IMR-90 (cell line): ENCODE results near the gene HMGCS2. TPM values are rescaled to one million over a fixed set of nuclear protein-coding genes. Genes with fewer than 3 reads are reported as not detected.

Source experiments
- ATAC-seq: fragments of 200-7000 bp; cut with Tn5 transposase; 2 replicates; pipeline ENCODE4 v1.9.1; 2020; ENCODE audit warnings: low read depth, mild to moderate bottlenecking, moderate library complexity
- BruUV-seq: library from RNA; stranded (reverse); fragments of 400-500 nt; replicated peaks from 2 replicates; lab custom pipeline; 2021; lab: Mats Ljungman, UMichigan
- CTCF ChIA-PET: fragments of 300-600 bp; formaldehyde crosslinking; extraction: SDS; loops from one replicate; lab custom pipeline; 2021; ENCODE audit warnings: antibody characterized with exemption; lab: Yijun Ruan, JAX
- POLR2A ChIA-PET: fragments of 300-600 bp; sonication (Branson Sonifier 250); formaldehyde crosslinking; loops from one replicate; lab custom pipeline; 2022; ENCODE audit warnings: antibody characterized with exemption; ENCODE audit not compliant: unreplicated experiment; lab: Charles Lee
- DNase-seq: peaks from one replicate; pipeline ENCODE4 v3.0.0; 2013
- H2AFZ ChIP-seq: replicated peaks from 2 replicates; pipeline ENCODE3; 2013; ENCODE audit warnings: low read length, mild to moderate bottlenecking; ENCODE audit not compliant: poor library complexity
- H2AK5ac ChIP-seq: 2 replicates; pipeline ENCODE4 v1.6.1; 2013; ENCODE audit warnings: low read depth, low read length, inconsistent platforms
- H2AK9ac ChIP-seq: replicated peaks from 2 replicates; pipeline ENCODE3; 2013; ENCODE audit warnings: mild to moderate bottlenecking, low read depth, low read length, moderate library complexity; ENCODE audit not compliant: poor library complexity
- H2BK120ac ChIP-seq: 2 replicates; pipeline ENCODE4 v1.6.1; 2013; ENCODE audit warnings: low read depth, low read length, inconsistent platforms
- H2BK15ac ChIP-seq: 3 replicates; pipeline ENCODE4 v1.6.1; 2013; ENCODE audit warnings: low read depth, low read length, inconsistent platforms
- H2BK20ac ChIP-seq: 2 replicates; pipeline ENCODE4 v1.6.1; 2013; ENCODE audit warnings: low read depth, mild to moderate bottlenecking, inconsistent platforms, low read length, moderate library complexity
- H2BK5ac ChIP-seq: 2 replicates; pipeline ENCODE4 v1.6.1; 2013; ENCODE audit warnings: mild to moderate bottlenecking, low read depth, low read length, inconsistent platforms; ENCODE audit not compliant: poor library complexity, severe bottlenecking
- H3K14ac ChIP-seq: replicated peaks from 2 replicates; pipeline ENCODE4 v1.6.1; 2013; ENCODE audit warnings: low read depth, low read length, inconsistent platforms
- H3K18ac ChIP-seq: 2 replicates; pipeline ENCODE4 v1.6.1; 2013; ENCODE audit warnings: low read depth, low read length, control low read depth
- H3K23ac ChIP-seq: 2 replicates; pipeline ENCODE4 v1.6.1; 2013; ENCODE audit warnings: low read depth, low read length, inconsistent platforms
- H3K27ac ChIP-seq: 2 replicates; pipeline ENCODE4 v1.5.1; 2013; ENCODE audit warnings: mild to moderate bottlenecking, control low read depth, low read length; ENCODE audit not compliant: insufficient read depth
- H3K27me3 ChIP-seq: 2 replicates; pipeline ENCODE4 v1.6.1; 2013; ENCODE audit warnings: low read length; ENCODE audit not compliant: control insufficient read depth, insufficient read depth
- H3K36me3 ChIP-seq: 2 replicates; pipeline ENCODE4 v1.6.1; 2013; ENCODE audit warnings: low read length, mixed read lengths; ENCODE audit not compliant: control insufficient read depth, insufficient read depth
- H3K4ac ChIP-seq: 2 replicates; pipeline ENCODE4 v1.6.1; 2013; ENCODE audit warnings: low read depth, low read length, inconsistent platforms
- H3K4me1 ChIP-seq: 2 replicates; pipeline ENCODE4 v1.6.1; 2013; ENCODE audit warnings: low read length, mixed read lengths; ENCODE audit not compliant: control insufficient read depth, insufficient read depth
- H3K4me2 ChIP-seq: 2 replicates; pipeline ENCODE4 v1.6.1; 2013; ENCODE audit warnings: low read depth, mild to moderate bottlenecking, control low read depth, low read length, moderate library complexity
- H3K4me3 ChIP-seq: 2 replicates; pipeline ENCODE4 v1.5.1; 2013; ENCODE audit warnings: low read depth, mild to moderate bottlenecking, control low read depth, low read length, moderate library complexity; ENCODE audit not compliant: insufficient read depth
- H3K56ac ChIP-seq: 2 replicates; pipeline ENCODE4 v1.6.1; 2013; ENCODE audit warnings: low read length, inconsistent platforms; ENCODE audit not compliant: insufficient read depth; ENCODE audit errors: extremely low read depth
- H3K79me1 ChIP-seq, 2 experiments: 2 replicates each; pipeline ENCODE4 v1.6.1; 2013; ENCODE audit warnings: low read length in 2 of 2, inconsistent platforms in 1 of 2, low read depth in 1 of 2
- H3K9ac ChIP-seq: 2 replicates; pipeline ENCODE4 v1.6.1; 2013; ENCODE audit warnings: low read depth, low read length, control low read depth
- H3K9me1 ChIP-seq: 2 replicates; pipeline ENCODE4 v1.6.1; 2013; ENCODE audit warnings: low read length, inconsistent platforms; ENCODE audit not compliant: insufficient read depth
- H3K9me3 ChIP-seq: 2 replicates; pipeline ENCODE4 v1.6.1; 2013; ENCODE audit warnings: low read length; ENCODE audit not compliant: control insufficient read depth, insufficient read depth
- H4K20me1 ChIP-seq: 2 replicates; pipeline ENCODE4 v1.6.1; 2013; ENCODE audit warnings: low read length, inconsistent platforms; ENCODE audit not compliant: insufficient read depth
- H4K5ac ChIP-seq: 2 replicates; pipeline ENCODE4 v1.6.1; 2013; ENCODE audit warnings: mild to moderate bottlenecking, low read depth, low read length, control low read depth
- H4K8ac ChIP-seq, 2 experiments: 2 replicates each; pipeline ENCODE4 v1.6.1; 2013; ENCODE audit warnings: low read depth in 2 of 2, low read length in 2 of 2, control low read depth in 1 of 2, inconsistent platforms in 1 of 2
- H4K91ac ChIP-seq: 2 replicates; pipeline ENCODE4 v1.6.1; 2013; ENCODE audit warnings: low read depth, low read length, inconsistent platforms; ENCODE audit not compliant: insufficient read depth
- MAFK ChIP-seq: IDR thresholded peaks from 2 replicates; pipeline ENCODE4 v1.6.1; 2012; ENCODE audit warnings: low read depth, low read length, improper control_type of control experiment
- USF2 ChIP-seq: fragments of 150-350 bp; IDR thresholded peaks from 2 replicates; pipeline ENCODE4 v1.6.1; 2017; ENCODE audit warnings: mild to moderate bottlenecking, antibody characterized with exemption, low read length, low read depth
- WGBS, 2 experiments: methylation state at CpG; one replicate each; pipeline versions ENCODE4 v1.1.5 to v1.1.7; 2013; ENCODE audit warnings: missing lambda C conversion rate in 2 of 2; ENCODE audit not compliant: insufficient read length in 1 of 2; ENCODE audit errors: extremely low coverage in 2 of 2; 5-methylcytosine and 5-hydroxymethylcytosine counted together
- dilution Hi-C: fragments of 300-500 bp; cut with HindIII; formaldehyde crosslinking; loops from one replicate; pipeline ENCODE4 v1.14.3; 2018; ENCODE audit warnings: low sequenced_read_pairs; ENCODE audit not compliant: unreplicated experiment
- in situ Hi-C: fragments of 300-500 bp; cut with MboI; formaldehyde crosslinking; loops from 3 replicates; pipeline ENCODE4 v1.14.3; 2019; ENCODE audit warnings: low sequenced_read_pairs, inconsistent platforms, mixed read lengths
- intact Hi-C: fragments of 100-400 bp; cut with micrococcal nuclease; formaldehyde crosslinking; loops from 2 replicates; pipeline ENCODE4 v1.10.0; 2022
- polyA plus RNA-seq, 3 experiments: library from polyadenylated mRNA; depleted of rRNA; stranded (reverse); fragments of >200 nt; gene quantifications; 2 replicates each; pipeline ENCODE4 v1.2.3, GENCODE V29; 2012; ENCODE audit warnings: low replicate concordance in 1 of 3
- total RNA-seq: library from RNA; depleted of rRNA; stranded (reverse); fragments of >200 nt; gene quantifications from 2 replicates; pipeline ENCODE4 v1.2.3, GENCODE V29; 2012
- TF ChIP-seq, protein P1 (sequence below): fragments of 150-350 bp; IDR thresholded peaks from 2 replicates; pipeline ENCODE4 v1.6.1; 2016; ENCODE audit warnings: low read depth, mild to moderate bottlenecking, low read length, moderate library complexity, borderline replicate concordance

HMGCS2 gene
- total and polyA plus RNA-seq, 2 of the 4 experiments (the other 2 are of a cell fraction) = not detected

GRCh38 chr1:119715542-119715941 lies 53.2 kb downstream of the HMGCS2 start:
- POLR2A ChIA-PET = no interaction called here
- in situ Hi-C loops = no loop called here
- ATAC-seq = no peak

More at GRCh38 chr1:119715542-119715941, 53.2 kb downstream of the HMGCS2 start:
- H3K79me1 ChIP-seq = peaks cover 43 to 71% of the 10 kb centered on the region in 2 experiments
- peaks cover 37% of the 10 kb centered on the region for H3K9me1 ChIP-seq
- TF ChIP-seq, protein P1, sequence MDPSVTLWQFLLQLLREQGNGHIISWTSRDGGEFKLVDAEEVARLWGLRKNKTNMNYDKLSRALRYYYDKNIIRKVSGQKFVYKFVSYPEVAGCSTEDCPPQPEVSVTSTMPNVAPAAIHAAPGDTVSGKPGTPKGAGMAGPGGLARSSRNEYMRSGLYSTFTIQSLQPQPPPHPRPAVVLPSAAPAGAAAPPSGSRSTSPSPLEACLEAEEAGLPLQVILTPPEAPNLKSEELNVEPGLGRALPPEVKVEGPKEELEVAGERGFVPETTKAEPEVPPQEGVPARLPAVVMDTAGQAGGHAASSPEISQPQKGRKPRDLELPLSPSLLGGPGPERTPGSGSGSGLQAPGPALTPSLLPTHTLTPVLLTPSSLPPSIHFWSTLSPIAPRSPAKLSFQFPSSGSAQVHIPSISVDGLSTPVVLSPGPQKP = no peak
- TF ChIP-seq MAFK (peak; percentile 63), USF2 (no peak)
- dilution Hi-C loops (no loop called here), intact Hi-C loops (no loop called here)
- H2AK9ac ChIP-seq = no peak overlapping the region
- no peak overlapping the region for H2BK120ac ChIP-seq
- no peak overlapping the region for H3K27ac ChIP-seq
- WGBS, 2 experiments = 52% methylated on average over 2 of the region's 5 CpGs; no CpG with 5 or more reads in 1 of the 2 experiments
- DNase-seq = peak; percentile 21
- CTCF ChIA-PET = no interaction called here
- no peak overlapping the region for H3K18ac ChIP-seq
- H3K4ac ChIP-seq = no peak overlapping the region
- H3K27me3 ChIP-seq = no peaks in the 10 kb centered on the region
- H2BK15ac ChIP-seq = no peak overlapping the region
- H2BK20ac ChIP-seq = no peak overlapping the region
- no TSS peak for BruUV-seq
- H3K9me3 ChIP-seq = no peaks in the 10 kb centered on the region
- H3K4me2 ChIP-seq = no peak overlapping the region; the same call in 1 of the 2 replicates
- H2AK5ac ChIP-seq = no peak overlapping the region
- no peak overlapping the region for H3K9ac ChIP-seq
- H4K8ac ChIP-seq = no peak overlapping the region
- peak overlapping the region; percentile 1; the same call in 1 of the 2 replicates for H3K23ac ChIP-seq
- H3K56ac ChIP-seq = no peak overlapping the region
- H3K14ac ChIP-seq = no peak overlapping the region
- peaks cover 19% of the 10 kb centered on the region for H3K4me1 ChIP-seq
- no peak overlapping the region for H2AFZ ChIP-seq
- peaks cover 4% of the 10 kb centered on the region; the same call in 1 of the 2 replicates for H3K36me3 ChIP-seq
- peaks cover 63% of the 10 kb centered on the region for H4K20me1 ChIP-seq
- H4K91ac ChIP-seq = no peak overlapping the region
- H4K5ac ChIP-seq = no peak overlapping the region
- no peak overlapping the region for H3K4me3 ChIP-seq
- H2BK5ac ChIP-seq = no peak overlapping the region
